AG20443 (cell line): ENCODE measurements around the gene BOD1.
A peak's percentile ranks its signal among the peaks of the same experiment; 100 is the strongest.
"Not testable (repeated sequence)": the region's sequence is repeated elsewhere in the genome, so short reads cannot be mapped to it uniquely, and the experiment has no call there.

Experiments used
- DNase-seq: peaks from one replicate; pipeline ENCODE4 v3.0.0; 2012; ENCODE audit warnings: low spot score, mixed read lengths

Gene BOD1

DNA sequence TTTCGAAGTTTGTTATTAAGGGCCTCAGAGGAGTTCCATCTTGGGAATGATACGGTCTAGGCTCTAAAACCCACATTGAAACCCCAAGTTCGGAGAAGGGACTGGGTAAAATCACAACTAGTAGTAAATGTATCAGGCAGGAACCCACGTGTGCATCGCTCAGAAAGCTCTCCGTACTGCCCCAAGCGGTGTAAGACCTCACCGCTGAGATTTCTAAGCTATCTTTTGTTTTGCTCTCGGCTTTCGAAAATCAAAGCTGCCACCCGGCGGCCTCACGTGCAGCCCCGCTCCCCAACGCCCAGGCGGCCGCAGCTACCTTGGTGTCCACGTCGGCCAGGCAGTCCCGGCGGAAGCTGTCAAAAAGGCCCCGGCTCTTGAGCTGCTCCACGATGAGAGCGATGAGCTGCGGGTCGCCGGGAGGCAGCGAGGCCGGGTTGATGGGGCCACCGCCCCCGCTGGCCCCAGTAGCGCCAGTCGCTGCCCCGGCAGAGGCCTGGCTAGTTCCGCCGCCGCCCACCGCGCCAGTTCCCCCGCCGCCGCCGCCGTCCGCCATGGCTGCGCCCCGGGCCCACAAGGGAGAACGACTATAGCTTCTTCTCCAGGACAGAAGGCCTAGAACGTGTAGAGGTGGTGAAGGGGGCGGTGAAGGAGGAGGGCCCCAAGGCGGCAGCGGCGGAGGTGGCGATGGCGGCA, 420 bp downstream of the BOD1 start:
- DNase-seq = peak; percentile 86

- no peak for DNase-seq
Measured at GRCh38 chr5:173614591-173614990, 1.9 kb downstream of the BOD1 start.

DNA sequence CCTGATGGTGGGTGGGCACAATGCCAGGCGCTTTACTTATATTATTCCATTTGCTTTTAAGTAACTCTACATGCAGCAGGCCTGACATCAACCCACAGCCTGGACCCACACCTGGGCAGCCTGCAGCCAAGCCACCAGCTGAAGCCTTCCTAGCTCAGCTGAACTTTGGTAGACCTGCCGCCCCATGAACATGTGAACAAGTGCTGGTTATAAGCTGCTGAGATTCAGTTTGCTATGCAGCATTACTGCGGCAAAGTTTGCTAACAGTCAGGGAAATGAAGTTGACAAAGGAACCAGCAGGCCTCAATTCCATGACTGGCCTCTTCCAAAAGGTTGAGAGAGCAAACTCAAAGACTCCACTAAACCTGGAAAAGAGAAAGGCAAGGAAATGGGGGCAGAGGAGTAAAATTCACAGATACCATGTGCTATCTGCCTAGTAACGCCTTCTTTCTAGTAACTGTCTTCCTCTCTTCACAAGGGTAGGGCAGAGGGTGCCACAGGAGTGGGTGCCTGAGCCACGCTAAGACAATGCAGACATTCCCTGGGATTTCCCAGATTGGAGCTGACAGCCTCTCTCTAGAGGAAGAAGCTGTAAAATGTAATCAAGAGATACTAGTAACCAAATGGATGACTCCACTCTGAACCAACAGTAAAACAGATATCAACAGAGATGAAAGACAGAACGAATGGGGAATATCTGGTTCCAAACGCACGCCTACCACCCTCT, 2.9 kb downstream of the BOD1 start:
- DNase-seq = no peak

- DNase-seq = no peak
Measured at GRCh38 chr5:173612948-173613347, 3.5 kb downstream of the BOD1 start.

GRCh38 chr5:173611706-173612105, 4.7 kb downstream of the BOD1 start:
- no peak for DNase-seq

GRCh38 chr5:173604141-173604540, 12.3 kb downstream of the BOD1 start:
- DNase-seq = no peak

DNA sequence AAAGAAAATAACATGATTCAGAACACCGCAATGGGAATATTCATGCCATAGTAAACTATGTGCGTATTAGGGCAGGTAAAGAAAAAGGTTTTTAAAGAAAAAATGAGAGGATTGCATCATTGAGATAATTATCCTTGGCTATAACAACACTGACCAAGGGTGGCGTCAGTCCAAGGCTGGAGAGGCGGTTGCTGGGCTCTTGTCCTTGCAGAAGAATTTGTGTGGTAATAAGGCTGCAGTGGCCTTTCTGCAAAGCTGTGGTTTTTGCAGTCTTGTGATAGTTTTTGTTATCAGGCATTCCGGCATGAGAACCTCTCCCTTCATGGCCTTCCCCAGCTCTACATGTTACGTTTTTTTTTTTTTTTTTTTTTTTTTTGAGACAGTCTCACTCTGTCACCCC, 14.0 kb downstream of the BOD1 start:
- DNase-seq = peak; percentile 68

DNA sequence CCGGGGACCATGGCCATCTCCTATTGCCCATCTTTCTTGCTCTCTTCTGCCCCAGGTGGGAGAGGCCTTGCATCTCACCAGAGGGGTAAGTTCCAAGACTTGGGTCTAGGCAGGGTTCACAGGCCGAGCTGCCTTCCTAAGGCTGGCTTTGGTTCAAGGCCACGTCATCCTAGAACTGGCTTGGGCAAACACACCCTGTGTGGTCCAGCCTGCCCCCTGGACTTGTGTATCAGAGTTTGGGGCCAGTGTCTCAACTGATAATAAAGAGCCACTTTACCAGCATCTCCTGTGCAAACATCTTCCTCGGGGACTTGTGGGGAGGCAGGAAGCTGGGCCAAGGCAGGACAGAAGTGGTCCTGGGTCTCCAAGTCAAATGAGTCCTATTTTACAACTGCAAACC, 17.8 kb downstream of the BOD1 start:
- DNase-seq = no peak

DNA sequence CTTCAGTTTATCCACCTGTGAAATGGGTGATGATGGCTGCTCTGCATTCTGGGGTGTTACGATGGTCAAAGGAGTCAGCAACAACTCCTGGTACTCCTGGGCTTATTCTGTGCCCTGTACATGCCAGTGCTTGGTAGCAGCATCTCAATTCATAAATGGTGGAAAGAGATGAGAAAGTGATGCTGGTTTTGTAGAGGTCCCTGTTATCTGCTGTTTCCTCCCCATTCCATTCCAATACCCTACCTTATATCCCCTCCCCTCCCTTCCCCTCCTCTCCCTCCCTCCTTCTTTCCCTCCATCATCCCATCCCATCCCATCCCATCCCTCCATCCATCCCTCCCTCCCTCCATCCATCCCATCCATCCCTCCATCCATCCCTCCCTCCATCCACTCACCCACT, 19.1 kb downstream of the BOD1 start:
- DNase-seq = no peak

DNA sequence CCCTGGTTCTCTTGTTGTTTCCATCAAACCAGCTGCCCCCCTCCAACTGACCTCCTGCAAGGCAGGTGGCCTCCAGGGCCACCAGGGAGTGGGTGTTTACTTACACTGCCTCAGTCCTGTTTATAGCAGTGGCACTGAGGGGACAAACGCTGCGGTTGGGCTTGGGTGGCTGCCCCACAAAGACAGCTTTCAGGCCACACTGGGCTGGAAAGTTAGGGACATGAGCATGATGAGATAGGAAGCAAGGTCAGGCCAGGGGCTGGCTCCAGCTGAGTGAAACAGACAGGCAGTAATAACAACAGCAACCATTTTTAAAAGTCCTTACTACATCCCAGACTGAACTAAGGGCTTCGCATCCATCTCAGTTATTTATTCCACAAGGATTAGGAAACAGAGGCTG, 20.6 kb downstream of the BOD1 start:
- DNase-seq = no peak

GRCh38 chr5:173594061-173594460, 22.4 kb downstream of the BOD1 start:
- no peak for DNase-seq

GRCh38 chr5:173592050-173592669, 24.3 kb downstream of the BOD1 start:
- DNase-seq = no peak

DNA sequence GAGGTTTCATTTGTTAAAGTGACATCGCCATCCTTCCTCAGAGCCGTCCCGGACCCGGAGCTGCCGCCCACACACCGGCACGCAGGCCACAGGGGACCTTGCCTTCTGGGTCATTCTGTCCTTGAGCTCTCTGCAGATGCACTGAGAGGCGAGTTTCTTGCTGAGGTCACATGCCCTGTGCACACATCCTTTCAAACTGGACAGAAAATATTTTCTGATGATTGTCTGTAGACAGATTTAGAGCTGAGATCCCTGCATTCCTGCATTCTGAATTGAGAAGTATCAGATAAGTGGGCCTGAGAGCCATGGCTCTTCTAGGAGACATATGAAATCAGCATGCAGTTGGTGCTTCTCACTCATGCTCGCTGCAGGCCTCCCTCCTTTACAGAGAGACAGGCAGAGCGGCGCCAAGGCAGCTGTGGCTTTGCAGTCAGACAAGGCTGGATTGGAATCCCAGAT, 25.4 kb downstream of the BOD1 start:
- DNase-seq = peak; percentile 47

DNA sequence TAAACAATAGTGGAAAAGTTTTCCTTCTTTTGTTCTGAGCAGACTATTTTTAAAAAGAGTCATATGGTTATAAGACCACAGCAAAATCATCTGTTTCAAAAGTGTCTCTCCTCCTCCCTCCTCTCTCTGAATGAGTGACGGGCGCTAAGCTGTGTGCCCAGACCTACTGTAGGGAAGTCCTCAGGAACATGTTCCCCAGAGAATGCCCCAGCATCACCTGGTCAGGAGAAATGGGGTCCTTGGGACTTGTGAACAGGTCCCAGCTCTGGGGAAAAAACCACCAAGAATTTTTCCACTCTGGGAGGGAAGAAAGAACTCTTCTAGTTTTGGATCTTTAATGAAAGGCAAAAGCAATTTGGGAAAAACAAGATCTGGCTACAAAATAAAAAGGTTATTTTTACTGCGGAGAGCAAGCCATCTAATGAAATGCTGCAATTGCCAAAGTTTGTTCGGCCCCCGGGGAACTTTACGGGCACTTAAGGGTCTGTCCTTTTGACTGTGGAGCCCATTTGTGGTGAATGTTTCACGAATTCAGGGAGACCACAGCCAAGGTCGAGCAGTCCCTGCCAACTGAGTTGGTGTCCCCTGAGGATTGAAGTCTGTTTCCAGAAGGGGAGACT, 25.9 kb downstream of the BOD1 start:
- no peak for DNase-seq

- DNase-seq = not testable (repeated sequence)
Measured at GRCh38 chr5:173586133-173586532, 30.3 kb downstream of the BOD1 start.

- no peak for DNase-seq
Measured at GRCh38 chr5:173583346-173583745, 33.1 kb downstream of the BOD1 start.

- peak; percentile 27 for DNase-seq
Measured at GRCh38 chr5:173582216-173583111, 34.0 kb downstream of the BOD1 start.

DNA sequence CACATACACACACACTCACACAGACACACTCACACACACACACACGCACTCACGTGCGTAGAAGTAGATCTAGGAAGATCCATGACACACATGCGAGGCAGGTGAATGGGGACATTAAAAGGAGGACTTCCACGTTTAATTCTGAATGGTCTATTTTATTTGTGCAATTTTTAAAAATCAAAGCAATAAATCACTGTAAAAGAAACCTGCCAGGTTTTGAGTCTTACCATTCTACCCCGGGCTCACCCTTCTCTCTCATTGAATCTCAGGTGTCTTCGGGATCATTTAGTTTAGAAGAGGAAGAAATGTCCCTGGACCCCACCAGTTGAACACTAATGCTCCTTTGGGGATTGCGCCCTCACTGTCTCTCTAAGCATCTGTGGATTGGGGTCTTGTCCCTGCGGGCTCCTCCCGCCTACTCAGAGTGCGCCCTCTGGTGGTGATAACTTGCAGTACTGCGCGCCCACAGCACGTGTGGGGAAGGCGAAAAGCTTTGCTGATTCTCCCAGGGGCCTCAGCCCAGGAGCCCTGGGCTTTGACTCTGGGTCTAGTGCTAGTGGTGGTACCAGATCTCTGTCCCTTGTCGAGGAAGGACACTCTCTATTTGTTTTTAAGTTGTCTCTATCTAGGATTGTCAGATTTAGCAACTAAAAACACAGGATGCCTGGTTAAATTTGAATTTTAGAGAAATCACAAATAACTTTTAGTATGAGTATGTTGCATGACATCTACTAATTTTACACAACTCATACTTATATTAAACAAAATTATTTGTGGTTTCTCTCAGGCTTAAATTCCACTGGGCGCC, 34.8 kb downstream of the BOD1 start:
- peak; percentile 76 for DNase-seq

DNA sequence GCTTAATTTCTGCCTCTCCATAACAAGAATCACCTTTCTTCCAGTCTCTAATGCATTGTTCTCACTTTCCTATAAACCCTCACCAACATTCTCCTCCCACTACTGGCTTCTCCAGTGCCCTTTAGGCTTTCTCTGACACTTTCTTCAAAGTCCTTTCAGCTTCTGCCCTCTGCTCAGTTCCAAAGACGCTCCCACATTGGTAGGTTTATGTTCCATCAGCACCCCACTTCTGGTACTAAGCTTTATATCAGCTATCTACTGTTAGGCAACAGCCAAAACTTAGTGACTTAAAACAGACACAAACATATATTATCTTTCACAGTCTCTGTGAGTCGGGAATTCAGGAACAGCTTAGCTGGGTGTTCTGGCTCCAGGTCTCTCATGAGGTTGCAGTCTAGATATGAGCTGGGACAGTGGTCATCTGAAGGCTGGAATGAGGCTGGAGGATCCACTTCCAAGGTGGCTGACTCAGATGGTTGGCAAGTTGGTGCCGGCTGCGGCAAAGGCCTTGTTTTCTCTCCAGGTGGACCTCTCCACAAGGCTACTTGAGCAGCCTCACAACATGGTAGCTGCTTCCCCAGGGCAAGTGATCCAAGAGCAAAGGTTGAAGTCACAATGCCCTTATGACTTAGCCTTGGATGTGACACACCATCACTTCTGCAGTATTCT, 37.4 kb downstream of the BOD1 start:
- no peak for DNase-seq

DNA sequence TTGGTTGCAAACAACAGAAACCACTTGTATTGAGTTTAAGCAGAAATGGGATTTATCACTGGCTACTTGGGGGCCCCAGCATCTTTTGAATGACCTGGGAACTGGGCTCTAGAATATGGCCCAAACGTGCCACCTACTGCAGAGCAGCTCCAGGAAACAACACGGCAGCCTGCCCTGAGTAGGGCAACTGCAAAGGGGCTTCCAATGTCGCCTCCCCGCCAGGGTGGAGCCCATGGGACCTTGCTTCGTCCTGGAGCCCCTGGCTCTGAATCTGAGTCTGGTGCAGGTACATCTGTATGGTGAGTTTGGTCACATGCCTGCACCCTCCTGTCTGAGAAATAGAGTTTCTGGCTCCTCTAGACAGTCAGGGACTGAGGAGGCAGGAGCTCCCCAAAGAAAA, 38.6 kb downstream of the BOD1 start:
- no peak for DNase-seq
